ENCODE measurements around the gene IQCN.
A peak's percentile ranks its signal among the peaks of the same experiment; 100 is the strongest.

IQCN gene

DNA sequence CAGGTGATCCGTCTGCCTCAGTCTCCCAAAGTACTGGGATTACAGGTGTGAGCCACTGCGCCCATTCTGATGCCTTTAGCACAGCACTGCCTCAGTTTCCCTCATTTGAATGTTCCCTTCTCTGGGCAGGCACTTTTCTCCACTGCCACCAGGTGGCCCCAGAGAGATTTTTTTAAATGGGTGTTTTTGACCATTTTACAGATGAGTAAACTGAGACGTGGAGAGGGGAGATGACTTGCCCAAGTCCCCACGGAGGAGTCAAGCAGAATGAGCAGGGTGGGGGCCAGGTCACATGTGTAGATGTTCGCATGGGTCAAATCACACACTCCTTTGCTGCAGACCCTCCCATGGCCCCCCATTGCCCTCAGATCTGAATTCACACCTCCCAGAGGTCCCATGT is 44.8 kb downstream of the IQCN start:
- H4K91ac ChIP-seq (ENCODE audit: low read length) = no peak overlapping the region
- H2AFZ ChIP-seq (ENCODE audit: low read depth, low read length) = no peak overlapping the region
- no peaks in the 10 kb centered on the region for H3K9me3 ChIP-seq (ENCODE audit: control insufficient read depth, low read length)
- H2BK12ac ChIP-seq (ENCODE audit: low read length in 2 of 2) = no peak overlapping the region
- H2BK120ac ChIP-seq (ENCODE audit: low read depth, low read length) = no peak overlapping the region
- DNase-seq = no peak
- 84% methylated on average over 5 of the region's 5 CpGs for WGBS
- no peak overlapping the region for H3K23ac ChIP-seq (ENCODE audit: low read length in 2 of 2)
- no peaks in the 10 kb centered on the region for H3K79me1 ChIP-seq (replicated peaks; ENCODE audit: low read length, poor library complexity, severe bottlenecking)
- H3K4me1 ChIP-seq (ENCODE audit: control insufficient read depth, insufficient read depth, low read depth, low read length) = peaks cover 21% of the 10 kb centered on the region
- no peaks in the 10 kb centered on the region for H3K36me3 ChIP-seq (ENCODE audit: control insufficient read depth in 1 of 2, insufficient read depth in 2 of 2, low read depth in 1 of 2, low read length in 2 of 2)
- no peak overlapping the region for H4K8ac ChIP-seq (ENCODE audit: low read length)
- H3K4me3 ChIP-seq (ENCODE audit: insufficient read depth in 1 of 2, low read depth in 1 of 2, low read length in 2 of 2) = no peak overlapping the region
- no peak overlapping the region for H2BK5ac ChIP-seq (ENCODE audit: low read depth, low read length, poor library complexity, severe bottlenecking)
- H3K14ac ChIP-seq (ENCODE audit: low read length in 2 of 2) = no peak overlapping the region
- no peak overlapping the region for H3K27ac ChIP-seq (ENCODE audit: low read length, poor library complexity, severe bottlenecking)
- peaks cover 56 to 82% of the 10 kb centered on the region in 2 experiments for H3K27me3 ChIP-seq (ENCODE audit: control insufficient read depth in 1 of 2, insufficient read depth in 1 of 2, low read length in 2 of 2)
- H3K4me2 ChIP-seq (ENCODE audit: low read length, poor library complexity, severe bottlenecking) = no peak overlapping the region
- H3K18ac ChIP-seq (ENCODE audit: low read depth in 1 of 2, low read length in 2 of 2) = no peak overlapping the region
- no peak overlapping the region for H2AK5ac ChIP-seq (ENCODE audit: low read length, severe bottlenecking)
- no peak overlapping the region for H3K4ac ChIP-seq (ENCODE audit: low read depth in 1 of 2, low read length in 2 of 2)
- H3K9ac ChIP-seq (ENCODE audit: low read length) = no peak overlapping the region
- no peak overlapping the region for H2BK15ac ChIP-seq (ENCODE audit: low read depth, poor library complexity, severe bottlenecking)

DNA sequence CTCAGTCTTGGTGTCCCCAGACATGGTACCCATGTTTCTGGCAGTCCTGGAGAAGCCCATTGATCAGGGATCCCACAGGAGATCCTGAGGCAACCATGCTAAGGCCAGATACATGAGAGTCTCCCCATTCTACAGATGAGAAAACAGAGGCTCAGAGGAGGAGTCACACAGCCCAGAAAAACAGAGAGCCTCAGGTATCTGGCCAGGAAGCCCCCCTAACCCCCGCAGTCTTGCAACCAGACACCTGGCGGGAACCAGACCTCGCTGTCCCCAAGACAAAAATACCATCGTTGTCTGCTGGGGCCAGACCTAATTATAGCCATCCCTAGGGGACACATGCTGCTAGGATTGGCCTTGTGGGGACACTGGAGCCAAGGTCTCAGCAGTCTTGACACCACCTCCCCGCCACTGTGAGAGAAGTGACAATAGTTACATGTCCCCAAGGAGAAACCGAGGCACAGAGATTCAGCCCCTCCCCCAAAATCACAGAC is 46.4 kb downstream of the IQCN start:
- H4K91ac ChIP-seq (ENCODE audit: low read length) = no peak overlapping the region
- no peak for DNase-seq
- H3K79me1 ChIP-seq (replicated peaks; ENCODE audit: low read length, poor library complexity, severe bottlenecking) = no peaks in the 10 kb centered on the region
- H3K27me3 ChIP-seq (ENCODE audit: control insufficient read depth in 1 of 2, insufficient read depth in 1 of 2, low read length in 2 of 2) = peaks cover 45 to 66% of the 10 kb centered on the region in 2 experiments
- H2BK5ac ChIP-seq (ENCODE audit: low read depth, low read length, poor library complexity, severe bottlenecking) = no peak overlapping the region
- no peak overlapping the region for H2BK12ac ChIP-seq (ENCODE audit: low read length in 2 of 2)
- no peak overlapping the region for H3K4ac ChIP-seq (ENCODE audit: low read depth in 1 of 2, low read length in 2 of 2)
- no peak overlapping the region for H3K18ac ChIP-seq (ENCODE audit: low read depth in 1 of 2, low read length in 2 of 2)
- H2AFZ ChIP-seq (ENCODE audit: low read depth, low read length) = no peak overlapping the region
- H2BK120ac ChIP-seq (ENCODE audit: low read depth, low read length) = no peak overlapping the region
- no peaks in the 10 kb centered on the region for H3K36me3 ChIP-seq (ENCODE audit: control insufficient read depth in 1 of 2, insufficient read depth in 2 of 2, low read depth in 1 of 2, low read length in 2 of 2)
- no peaks in the 10 kb centered on the region for H3K9me3 ChIP-seq (ENCODE audit: control insufficient read depth, low read length)
- no peak overlapping the region for H2BK15ac ChIP-seq (ENCODE audit: low read depth, poor library complexity, severe bottlenecking)
- no peak overlapping the region for H3K14ac ChIP-seq (ENCODE audit: low read length in 2 of 2)
- H3K23ac ChIP-seq (ENCODE audit: low read length in 2 of 2) = no peak overlapping the region
- no peak overlapping the region for H3K4me3 ChIP-seq (ENCODE audit: insufficient read depth in 1 of 2, low read depth in 1 of 2, low read length in 2 of 2)
- H2AK5ac ChIP-seq (ENCODE audit: low read length, severe bottlenecking) = no peak overlapping the region
- no peak overlapping the region for H4K8ac ChIP-seq (ENCODE audit: low read length)
- H3K4me2 ChIP-seq (ENCODE audit: low read length, poor library complexity, severe bottlenecking) = no peak overlapping the region
- no peak overlapping the region for H3K27ac ChIP-seq (ENCODE audit: low read length, poor library complexity, severe bottlenecking)
- 76% methylated on average over 6 of the region's 6 CpGs for WGBS
- H3K4me1 ChIP-seq (ENCODE audit: control insufficient read depth, insufficient read depth, low read depth, low read length) = peaks cover 24% of the 10 kb centered on the region
- no peak overlapping the region for H3K9ac ChIP-seq (ENCODE audit: low read length)

DNA sequence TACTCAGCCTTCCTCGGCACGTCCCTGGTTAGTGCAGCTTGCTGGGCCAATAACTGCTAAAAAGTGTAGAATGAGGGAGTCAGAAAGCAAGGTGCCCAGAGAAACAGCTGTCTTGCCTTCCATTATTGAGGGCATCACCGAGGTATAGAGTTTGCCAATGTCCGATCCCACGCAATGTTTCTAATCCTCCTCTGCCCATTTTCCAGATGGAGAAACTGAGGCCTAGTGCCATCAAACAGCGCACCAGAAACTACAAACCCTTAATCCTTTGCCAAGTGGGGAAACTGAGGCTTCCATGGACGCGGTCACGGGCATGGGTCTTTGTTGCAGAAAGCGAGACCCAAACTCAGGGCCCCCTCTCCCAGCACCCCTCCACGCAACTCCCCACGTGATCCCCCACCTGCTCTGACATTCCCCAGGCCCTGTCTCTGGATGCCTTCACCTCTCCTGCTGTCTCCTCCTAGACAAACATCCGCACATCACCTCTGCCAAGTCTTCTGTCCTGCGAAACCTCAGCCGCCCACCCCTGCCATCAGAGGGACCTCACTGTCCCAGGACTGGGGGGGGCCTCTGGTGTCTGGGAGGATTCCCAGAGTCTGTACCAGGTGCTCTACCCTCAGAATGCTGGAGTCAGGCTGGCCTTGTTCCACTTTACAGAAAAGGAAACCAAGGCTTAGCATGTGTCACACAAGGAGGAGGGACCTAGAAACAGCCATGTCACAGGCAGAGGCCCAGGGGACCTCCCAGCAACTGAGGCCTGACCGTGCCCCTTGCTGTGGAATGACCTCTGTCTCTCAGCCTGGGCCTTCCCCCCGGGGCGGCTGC is 47.1 kb downstream of the IQCN start:
- Histone ChIP-seq H3K27me3 (ENCODE audit: control insufficient read depth in 1 of 2, insufficient read depth in 1 of 2, low read length in 2 of 2) (peaks cover 39 to 61% of the 10 kb centered on the region in 2 experiments), H3K18ac (ENCODE audit: low read depth in 1 of 2, low read length in 2 of 2) (no peak overlapping the region), H2AFZ (ENCODE audit: low read depth, low read length) (no peak overlapping the region), H2BK5ac (ENCODE audit: low read depth, low read length, poor library complexity, severe bottlenecking) (no peak overlapping the region), H3K4ac (ENCODE audit: low read depth in 1 of 2, low read length in 2 of 2) (no peak overlapping the region), H3K36me3 (ENCODE audit: control insufficient read depth in 1 of 2, insufficient read depth in 2 of 2, low read depth in 1 of 2, low read length in 2 of 2) (no peaks in the 10 kb centered on the region), H3K4me1 (ENCODE audit: control insufficient read depth, insufficient read depth, low read depth, low read length) (peaks cover 20% of the 10 kb centered on the region), H3K4me3 (ENCODE audit: insufficient read depth in 1 of 2, low read depth in 1 of 2, low read length in 2 of 2) (no peak overlapping the region), H3K9ac (ENCODE audit: low read length) (no peak overlapping the region), H3K4me2 (ENCODE audit: low read length, poor library complexity, severe bottlenecking) (no peak overlapping the region), H3K79me1 (replicated peaks; ENCODE audit: low read length, poor library complexity, severe bottlenecking) (no peaks in the 10 kb centered on the region), H2BK120ac (ENCODE audit: low read depth, low read length) (no peak overlapping the region), H4K8ac (ENCODE audit: low read length) (no peak overlapping the region), H3K9me3 (ENCODE audit: control insufficient read depth, low read length) (no peaks in the 10 kb centered on the region), H4K91ac (ENCODE audit: low read length) (no peak overlapping the region), H2AK5ac (ENCODE audit: low read length, severe bottlenecking) (no peak overlapping the region), H2BK12ac (ENCODE audit: low read length in 2 of 2) (no peak overlapping the region), H3K14ac (ENCODE audit: low read length in 2 of 2) (no peak overlapping the region), H3K23ac (ENCODE audit: low read length in 2 of 2) (no peak overlapping the region), H2BK15ac (ENCODE audit: low read depth, poor library complexity, severe bottlenecking) (no peak overlapping the region), H3K27ac (ENCODE audit: low read length, poor library complexity, severe bottlenecking) (no peak overlapping the region)
- DNase-seq = no peak
- WGBS = 91% methylated on average over 18 of the region's 18 CpGs

DNA sequence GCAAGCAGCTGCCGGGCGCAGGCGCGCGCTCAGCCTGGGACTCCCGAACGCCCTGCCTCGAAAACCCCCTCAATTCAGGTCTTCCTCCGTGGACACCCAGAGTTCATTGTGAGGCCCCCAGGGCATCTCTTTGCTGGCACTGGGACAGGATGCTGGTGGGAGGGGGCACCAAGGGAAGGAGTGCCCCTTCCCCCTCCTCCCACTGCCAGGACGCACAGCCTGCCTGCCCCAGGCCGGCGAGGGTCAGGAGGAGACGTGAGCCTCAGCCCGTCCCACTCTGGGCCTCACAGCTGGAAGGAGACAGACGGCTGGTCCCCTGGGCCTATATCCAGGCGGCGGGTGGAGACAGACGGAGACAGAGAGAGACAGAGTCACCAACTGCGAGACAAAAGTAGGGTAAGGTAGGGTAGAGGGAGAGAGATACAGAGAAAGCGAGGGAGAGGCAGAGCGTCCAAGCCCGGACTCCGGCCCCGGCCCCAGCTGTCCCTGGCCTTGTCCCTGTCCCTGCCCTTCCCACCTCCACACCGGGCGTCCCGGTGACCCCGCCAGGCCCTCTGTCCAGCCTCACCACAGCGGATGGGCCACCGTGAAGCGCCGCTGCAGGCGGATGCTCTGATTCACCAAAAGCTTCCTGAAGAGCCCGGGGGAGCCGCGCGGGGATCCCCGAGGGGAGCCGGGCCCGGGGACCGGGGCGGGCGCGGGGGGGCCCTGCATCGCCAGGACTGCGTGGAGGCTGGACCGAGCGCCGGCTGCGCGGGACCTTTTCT is 48.4 kb downstream of the IQCN start, which contains the start of gene PDE4C:
Gene PDE4C, minus strand, starts transcription at position 737 of the 767 bp plus-strand sequence. Its CDS starts 23 bp downstream, at position 714.
- Histone ChIP-seq H2BK12ac (ENCODE audit: low read length in 2 of 2) (peak within 1 kb of the TSS in 1 of 2 experiments; percentile 12), H3K4ac (ENCODE audit: low read depth in 1 of 2, low read length in 2 of 2) (no peak within 1 kb of the TSS), H3K23ac (ENCODE audit: low read length in 2 of 2) (no peak within 1 kb of the TSS), H2AK5ac (ENCODE audit: low read length, severe bottlenecking) (no peak within 1 kb of the TSS), H2BK120ac (ENCODE audit: low read depth, low read length) (no peak within 1 kb of the TSS), H3K27me3 (ENCODE audit: control insufficient read depth in 1 of 2, insufficient read depth in 1 of 2, low read length in 2 of 2) (peaks cover 30 to 51% of the 10 kb centered on the region in 2 experiments), H3K9ac (ENCODE audit: low read length) (peak within 1 kb of the TSS; percentile 75), H3K18ac (ENCODE audit: low read depth in 1 of 2, low read length in 2 of 2) (peak within 1 kb of the TSS in 1 of 2 experiments; percentile 28), H3K4me2 (ENCODE audit: low read length, poor library complexity, severe bottlenecking) (no peak within 1 kb of the TSS), H3K27ac (ENCODE audit: low read length, poor library complexity, severe bottlenecking) (no peak within 1 kb of the TSS), H3K36me3 (ENCODE audit: control insufficient read depth in 1 of 2, insufficient read depth in 2 of 2, low read depth in 1 of 2, low read length in 2 of 2) (no peaks in the 10 kb centered on the region), H2BK5ac (ENCODE audit: low read depth, low read length, poor library complexity, severe bottlenecking) (no peak within 1 kb of the TSS), H3K14ac (ENCODE audit: low read length in 2 of 2) (peak within 1 kb of the TSS in 1 of 2 experiments; percentile 68), H3K9me3 (ENCODE audit: control insufficient read depth, low read length) (no peaks in the 10 kb centered on the region), H4K91ac (ENCODE audit: low read length) (no peak within 1 kb of the TSS), H4K8ac (ENCODE audit: low read length) (peak within 1 kb of the TSS; percentile 3), H3K4me3 (ENCODE audit: insufficient read depth in 1 of 2, low read depth in 1 of 2, low read length in 2 of 2) (no peak within 1 kb of the TSS), H3K79me1 (replicated peaks; ENCODE audit: low read length, poor library complexity, severe bottlenecking) (no peaks in the 10 kb centered on the region), H2BK15ac (ENCODE audit: low read depth, poor library complexity, severe bottlenecking) (no peak within 1 kb of the TSS), H2AFZ (ENCODE audit: low read depth, low read length) (no peak within 1 kb of the TSS), H3K4me1 (ENCODE audit: control insufficient read depth, insufficient read depth, low read depth, low read length) (peaks cover 20% of the 10 kb centered on the region)
- peak; percentile 46 for DNase-seq
- WGBS = 36% methylated on average over 40 of the region's 51 CpGs

Measured in mesenchymal stem cell (in vitro differentiated cells and primary cell).